ENCODE results near the gene IL18RAP.

Gene IL18RAP

GRCh38 chr2:102444233-102444632 lies 21.3 kb downstream of the IL18RAP start:
- TF ChIP-seq CTCF (IDR thresholded peaks at IDR 0.05) = no peak

- TF ChIP-seq CTCF (IDR thresholded peaks at IDR 0.05) = no peak
Observed at GRCh38 chr2:102446936-102447335, 24.0 kb downstream of the IL18RAP start.

- peak; percentile 64 for TF ChIP-seq CTCF (IDR thresholded peaks at IDR 0.05)
Observed at GRCh38 chr2:102449370-102449974, 26.5 kb downstream of the IL18RAP start.

GRCh38 chr2:102451968-102452367 lies 29.0 kb downstream of the IL18RAP start:
- no peak for TF ChIP-seq CTCF (IDR thresholded peaks at IDR 0.05)

GRCh38 chr2:102453501-102453900 lies 30.5 kb downstream of the IL18RAP start:
- TF ChIP-seq CTCF (IDR thresholded peaks at IDR 0.05) = no peak

- no peak for TF ChIP-seq CTCF (IDR thresholded peaks at IDR 0.05)
Observed at GRCh38 chr2:102455061-102455670, 32.2 kb downstream of the IL18RAP start.

- TF ChIP-seq CTCF (IDR thresholded peaks at IDR 0.05) = no peak
Observed at GRCh38 chr2:102460467-102460866, 37.5 kb downstream of the IL18RAP start.
